Upper lobe of left lung (tissue), 6 donors: ENCODE measurements around the gene LRIT2. TPM values are rescaled to one million over a fixed set of nuclear protein-coding genes. Genes with fewer than 3 reads are reported as not detected.
A peak's percentile ranks its signal among the peaks of the same experiment; 100 is the strongest.

Source experiments
- ATAC-seq, 2 donors: fragments of 200-7000 bp; cut with Tn5 transposase; one replicate each; pipeline ENCODE4 v1.9.1; 2022; ENCODE audit warnings: mild to moderate bottlenecking in 2 of 2, moderate library complexity in 2 of 2; ENCODE audit not compliant: low FRiP score in 2 of 2
- DNase-seq, 2 donors: peaks; one replicate each; pipeline ENCODE4 v3.0.0-alpha.2; 2019 to 2020
- H3K27ac ChIP-seq, 4 donors: fragments of 200-600 bp; sonication (generic); one replicate each; pipeline ENCODE4 v1.5.1; 2016 to 2019
- H3K27me3 ChIP-seq, 4 donors: fragments of 200-600 bp; sonication (generic); one replicate each; pipeline ENCODE4 v1.5.1; 2017 to 2019
- H3K36me3 ChIP-seq, 4 donors: fragments of 200-600 bp; sonication (generic); one replicate each; pipeline ENCODE4 v1.5.1; 2016 to 2019
- H3K4me1 ChIP-seq, 4 donors: fragments of 200-600 bp; sonication (generic); one replicate each; pipeline ENCODE4 v1.5.1; 2018 to 2019
- H3K4me3 ChIP-seq, 4 donors: fragments of 200-600 bp; sonication (generic); one replicate each; pipeline ENCODE4 v1.5.1; 2017 to 2019; ENCODE audit warnings: mild to moderate bottlenecking in 2 of 4, moderate library complexity in 1 of 4
- H3K9me3 ChIP-seq, 4 donors: fragments of 200-600 bp; sonication (generic); one replicate each; pipeline ENCODE4 v1.5.1; 2018 to 2019
- CTCF ChIP-seq, 6 experiments: fragments of 450-650 bp in 4 of 6; fragments of 200-600 bp in 2 of 6; sonication (generic) in 2 of 6; IDR thresholded peaks; one replicate each; pipeline ENCODE4 v1.5.1; 2016 to 2019; ENCODE audit warnings: antibody characterized with exemption in 6 of 6
- EP300 ChIP-seq, 4 donors: sonication (generic); formaldehyde crosslinking; IDR thresholded peaks; one replicate each; pipeline ENCODE4 v1.5.1; 2017; ENCODE audit warnings: antibody characterized with exemption in 4 of 4, control low read depth in 2 of 4
- POLR2A ChIP-seq, 4 donors: fragments of 450-650 bp; IDR thresholded peaks; one replicate each; pipeline ENCODE4 v1.5.1; 2016 to 2017; ENCODE audit warnings: antibody characterized with exemption in 4 of 4, mild to moderate bottlenecking in 2 of 4
- POLR2AphosphoS5 ChIP-seq, 2 donors: sonication (generic); formaldehyde crosslinking; IDR thresholded peaks; one replicate each; pipeline ENCODE4 v1.5.1; 2017; ENCODE audit warnings: antibody characterized with exemption in 2 of 2
- WGBS, 2 donors: methylation state at CpG; one replicate each; pipeline ENCODE4 v1.1.5; 2017 to 2018; 5-methylcytosine and 5-hydroxymethylcytosine counted together
- total RNA-seq, 6 donors: library from RNA; depleted of rRNA in 4 of 6; stranded (reverse); fragments of >200 nt in 4 of 6; gene quantifications; one replicate each; pipeline versions ENCODE4 v1.1.0 to v1.2.1, GENCODE V29; 2016 to 2021
- donor health status: DM: no; HTN: no; CAD: no; lungs with moderate emphysema.
- donor health status: DM: no; HTN: yes; CAD: no; lungs with severe emphysema.

LRIT2 gene
- total RNA-seq, 6 donors from 2014 or later, result not detected

GRCh38 chr10:84205853-84206525 lies 19.4 kb downstream of the LRIT2 start:
- WGBS, 2 donors, result 67 to 72% methylated on average over 6 of the region's 6 CpGs
- Histone ChIP-seq H3K4me1 (no peaks in the 10 kb centered on the region), H3K9me3 (no peaks in the 10 kb centered on the region), H3K27me3 (no peaks in the 10 kb centered on the region), H3K4me3 (no peak overlapping the region), H3K36me3 (no peaks in the 10 kb centered on the region), H3K27ac (no peak overlapping the region)
- no peak for ATAC-seq
- TF ChIP-seq EP300 (IDR thresholded peaks at IDR 0.05) (no peak), POLR2AphosphoS5 (IDR thresholded peaks at IDR 0.05) (no peak), POLR2A (IDR thresholded peaks at IDR 0.05) (no peak), CTCF (IDR thresholded peaks at IDR 0.05) (no peak)
- DNase-seq, result no peak

- Histone ChIP-seq H3K27ac (no peak overlapping the region), H3K4me1 (no peaks in the 10 kb centered on the region), H3K9me3 (no peaks in the 10 kb centered on the region), H3K36me3 (no peaks in the 10 kb centered on the region), H3K27me3 (no peaks in the 10 kb centered on the region), H3K4me3 (no peak overlapping the region)
- WGBS, 2 donors, result 31 to 35% methylated on average over 8 of the region's 8 CpGs
- peak; percentile 49 to 61 for ATAC-seq
- peak; percentile 29 to 66 (median 56) for TF ChIP-seq CTCF (IDR thresholded peaks at IDR 0.05)
- no peak for TF ChIP-seq POLR2A (IDR thresholded peaks at IDR 0.05)
- peak in 1 of 2 donors; percentile 46 for DNase-seq
Measured at GRCh38 chr10:84205049-84205852, 20.1 kb downstream of the LRIT2 start.

GRCh38 chr10:84204610-84205009 lies 20.7 kb downstream of the LRIT2 start:
- TF ChIP-seq POLR2A (IDR thresholded peaks at IDR 0.05) (no peak), POLR2AphosphoS5 (IDR thresholded peaks at IDR 0.05) (no peak), CTCF (IDR thresholded peaks at IDR 0.05) (no peak), EP300 (IDR thresholded peaks at IDR 0.05) (no peak)
- Histone ChIP-seq H3K36me3 (no peaks in the 10 kb centered on the region), H3K27me3 (no peaks in the 10 kb centered on the region), H3K27ac (no peak overlapping the region), H3K9me3 (no peaks in the 10 kb centered on the region), H3K4me1 (no peaks in the 10 kb centered on the region), H3K4me3 (no peak overlapping the region)
- 86 to 89% methylated on average over 4 of the region's 4 CpGs for WGBS, 2 donors
- no peak for DNase-seq
- no peak for ATAC-seq

- H3K36me3 ChIP-seq, result no peaks in the 10 kb centered on the region
- no peak for TF ChIP-seq CTCF (IDR thresholded peaks at IDR 0.05)
- no peak for TF ChIP-seq EP300 (IDR thresholded peaks at IDR 0.05)
- WGBS, 2 donors, result 80 to 83% methylated on average over 1 to 4 of the region's 4 CpGs
- no peaks in the 10 kb centered on the region for H3K27me3 ChIP-seq
- H3K4me3 ChIP-seq, result no peak overlapping the region
- DNase-seq (no peak), ATAC-seq (no peak)
- no peak overlapping the region for H3K27ac ChIP-seq
- H3K9me3 ChIP-seq, result no peaks in the 10 kb centered on the region
- H3K4me1 ChIP-seq, result no peaks in the 10 kb centered on the region
Measured at GRCh38 chr10:84204122-84204521, 21.2 kb downstream of the LRIT2 start.
